Activated T-helper 1 cell treated with anti-CD3 and anti-CD28 coated beads, Interleukin-2, amount 50 U/mL, for 16 hours (primary cell): Measurements from ENCODE around the gene ARAP1.

Source experiments
- DNase-seq, 2 donors: peaks; one replicate each; pipeline ENCODE4 v3.0.0-alpha.2; 2020; ENCODE audit warnings: low read depth in 1 of 2, low spot score in 1 of 2

Gene ARAP1

GRCh38 chr11:72780296-72781062 lies 28.3 kb upstream of the ARAP1 start:
- DNase-seq = no peak

- DNase-seq = no peak
Measured at GRCh38 chr11:72779495-72780128, 27.4 kb upstream of the ARAP1 start.

DNA sequence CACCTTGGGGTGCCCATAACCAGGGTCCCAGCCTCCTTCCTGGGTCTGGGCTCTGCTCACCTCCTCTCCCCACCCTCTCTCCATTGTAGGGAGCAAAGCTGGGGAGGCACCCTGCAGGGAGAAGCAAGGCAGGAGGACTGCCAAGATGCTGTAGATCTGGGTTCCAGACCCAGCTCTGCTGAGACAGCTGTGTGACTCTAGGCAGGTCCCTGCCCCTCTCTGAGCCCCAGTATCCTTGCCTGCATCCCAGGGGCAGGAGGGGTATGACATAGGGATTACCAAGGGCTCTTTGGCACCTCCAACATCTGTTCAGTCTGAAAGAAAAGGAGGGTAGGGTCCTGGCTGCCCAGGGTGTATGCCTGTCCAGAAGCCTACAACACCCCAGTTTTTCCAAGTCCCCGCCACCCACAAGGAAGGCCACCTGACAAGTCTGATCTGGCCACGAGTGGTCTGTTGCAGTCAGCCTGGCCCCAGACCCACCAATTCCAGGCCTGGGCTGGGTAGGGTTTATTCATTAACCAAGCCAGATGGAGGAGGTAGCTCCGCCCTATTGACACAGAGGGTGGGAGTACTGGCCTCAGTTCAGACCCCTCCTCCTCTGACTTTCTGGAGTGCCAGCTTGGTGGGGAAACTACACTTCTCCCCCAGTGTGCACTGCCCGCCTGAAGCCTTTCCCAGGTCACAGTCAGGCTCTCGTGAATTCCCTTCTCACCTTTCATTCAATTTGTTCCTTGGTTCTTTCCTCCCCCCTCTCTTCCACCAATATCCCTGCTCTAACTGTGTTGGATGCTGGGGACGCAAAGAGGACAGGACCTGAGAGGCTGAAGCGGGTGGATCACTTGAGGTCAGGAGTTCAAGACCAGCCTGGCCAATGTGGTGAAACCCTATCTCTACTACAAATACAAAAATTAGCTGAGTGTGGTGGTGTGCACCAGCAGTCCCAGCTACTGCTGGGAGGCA lies 26.6 kb upstream of the ARAP1 start:
- no peak for DNase-seq

GRCh38 chr11:72777755-72778278 lies 25.6 kb upstream of the ARAP1 start:
- no peak for DNase-seq

DNA sequence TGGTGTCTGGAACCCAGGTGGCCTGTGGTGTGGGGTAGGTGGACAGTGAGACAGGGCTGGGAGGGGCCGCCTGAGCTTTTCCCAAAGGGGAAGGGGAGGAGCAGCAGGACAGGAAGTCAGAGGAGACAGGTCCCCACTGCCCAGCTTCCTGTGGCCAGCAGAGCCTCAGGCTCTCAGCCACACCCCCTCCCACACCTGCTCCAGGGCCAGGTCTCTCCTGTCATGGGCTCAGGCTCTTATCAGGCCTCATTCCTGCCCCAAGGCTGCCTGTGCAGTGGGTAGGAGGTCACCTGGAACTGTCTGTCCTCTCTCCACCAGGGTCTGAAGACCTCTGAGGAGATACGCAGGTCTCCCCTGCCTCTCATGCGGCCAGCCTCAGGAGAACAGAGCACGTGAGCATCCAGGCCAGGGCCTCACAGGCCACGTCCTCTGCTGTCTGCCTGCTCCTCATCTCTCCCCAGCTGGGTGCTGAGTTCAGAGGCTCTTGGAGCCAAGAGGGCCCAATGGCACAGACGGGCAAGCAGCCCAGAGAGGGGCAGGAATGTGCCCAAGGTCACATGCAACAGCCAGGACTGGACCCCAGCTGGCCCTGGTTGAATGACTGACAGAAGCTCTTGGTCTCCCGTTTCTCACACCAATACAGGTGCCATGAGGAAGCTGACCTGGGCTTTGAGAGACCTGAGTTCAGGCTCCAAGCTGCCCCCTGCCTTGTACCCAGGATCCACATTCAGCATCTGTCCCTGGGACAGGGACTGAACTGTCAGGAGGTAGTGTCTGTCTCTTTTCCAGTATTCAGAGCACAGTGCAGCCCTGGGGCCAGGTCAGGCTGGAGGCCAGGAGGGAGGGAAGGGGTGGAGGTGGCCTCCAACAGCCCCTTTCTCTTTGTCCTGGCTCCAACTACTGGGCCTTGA lies 24.9 kb upstream of the ARAP1 start:
- DNase-seq = no peak

DNA sequence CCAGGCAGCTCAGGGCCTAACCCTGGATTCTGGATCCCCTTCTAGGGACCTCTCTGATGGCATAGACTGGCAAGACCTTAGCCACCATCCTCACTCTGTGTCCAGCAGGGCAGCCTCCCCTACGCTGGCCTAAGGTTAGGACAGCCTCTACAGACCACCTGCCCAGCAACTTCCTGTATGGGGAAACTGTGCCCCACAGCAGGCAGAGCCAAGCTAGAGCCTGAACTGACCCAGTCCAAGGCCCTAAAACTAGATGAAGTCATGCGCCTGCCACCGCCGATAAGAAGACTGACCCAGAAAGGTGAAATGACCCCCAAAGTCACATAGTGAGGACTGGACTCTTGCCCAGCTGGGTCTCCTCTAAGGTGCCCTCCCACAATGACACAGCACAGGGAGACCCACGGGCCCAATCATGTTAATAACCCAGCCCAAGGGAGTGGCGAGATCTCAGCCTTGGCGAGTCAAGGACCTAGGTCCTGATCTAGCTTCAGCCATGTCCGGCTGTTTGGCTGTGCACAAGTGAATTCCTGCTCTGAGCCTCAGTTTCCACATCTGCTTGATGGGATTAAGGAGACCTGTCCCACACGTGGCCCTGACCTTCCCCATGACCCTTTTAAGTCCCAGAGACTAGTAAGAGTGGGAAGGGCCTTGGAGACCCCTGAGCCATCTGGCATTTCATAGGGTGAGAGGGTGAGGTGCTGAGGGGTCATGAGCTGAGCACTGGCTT lies 24.1 kb upstream of the ARAP1 start:
- no peak for DNase-seq

DNA sequence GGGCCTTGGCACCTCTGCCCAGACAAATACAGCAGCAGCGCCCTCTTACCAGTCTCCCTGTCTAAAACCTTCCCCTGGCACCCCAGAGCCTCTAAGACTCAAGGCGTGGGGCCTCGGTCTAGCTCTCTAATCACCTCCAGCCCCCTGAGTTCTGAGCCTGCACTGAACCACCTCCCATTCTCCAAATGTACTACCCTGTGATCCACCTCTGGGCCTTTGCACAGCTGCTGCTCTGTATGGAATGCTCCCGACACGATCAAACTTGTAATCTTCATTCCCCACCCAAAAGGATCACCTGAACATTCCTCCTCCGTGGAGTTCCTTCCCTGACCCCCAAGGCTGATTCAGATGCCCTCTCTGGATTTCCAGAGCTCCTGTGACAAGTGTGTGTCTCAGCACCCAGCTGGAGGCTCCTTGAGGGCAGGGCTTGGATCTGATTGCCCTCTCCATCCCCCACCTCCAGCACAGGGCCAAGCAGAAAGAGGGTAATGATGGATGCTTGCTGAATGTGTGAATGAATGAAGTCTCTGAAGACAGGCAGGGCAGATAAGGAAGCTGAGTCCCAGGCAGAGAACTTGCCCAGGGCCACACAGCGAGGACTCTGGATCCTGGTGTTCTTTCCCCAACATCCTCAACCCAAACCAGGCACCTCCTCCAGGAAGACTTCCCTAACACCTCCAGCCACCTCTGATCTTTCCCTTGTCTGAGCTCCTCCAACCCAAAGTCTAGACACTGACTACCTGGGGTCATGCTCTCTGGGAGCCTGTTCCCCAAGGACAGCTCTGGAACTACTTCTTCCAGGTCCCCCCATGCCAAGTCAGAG lies 23.3 kb upstream of the ARAP1 start:
- no peak for DNase-seq

GRCh38 chr11:72774499-72774898 lies 22.3 kb upstream of the ARAP1 start:
- no peak for DNase-seq

DNA sequence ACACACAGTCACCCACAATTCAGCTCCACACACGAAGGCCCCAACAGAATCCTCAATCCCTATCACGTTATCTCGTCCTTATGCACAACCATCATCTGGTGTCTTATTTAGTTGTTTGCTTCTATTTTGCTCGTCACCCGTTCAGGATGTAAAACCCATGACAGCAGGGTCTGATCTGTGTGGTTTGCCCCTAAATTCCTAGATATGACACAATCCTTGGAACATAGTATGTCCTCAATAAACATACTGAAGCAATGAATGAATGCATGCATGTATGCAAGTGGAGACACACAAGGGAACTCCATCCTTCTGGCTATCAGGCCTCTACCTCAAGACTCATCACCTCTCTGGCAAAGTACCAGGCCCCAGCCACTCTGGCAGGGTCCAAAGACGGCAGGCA lies 21.5 kb upstream of the ARAP1 start:
- DNase-seq = no peak

GRCh38 chr11:72773291-72773690 lies 21.1 kb upstream of the ARAP1 start:
- DNase-seq = no peak

DNA sequence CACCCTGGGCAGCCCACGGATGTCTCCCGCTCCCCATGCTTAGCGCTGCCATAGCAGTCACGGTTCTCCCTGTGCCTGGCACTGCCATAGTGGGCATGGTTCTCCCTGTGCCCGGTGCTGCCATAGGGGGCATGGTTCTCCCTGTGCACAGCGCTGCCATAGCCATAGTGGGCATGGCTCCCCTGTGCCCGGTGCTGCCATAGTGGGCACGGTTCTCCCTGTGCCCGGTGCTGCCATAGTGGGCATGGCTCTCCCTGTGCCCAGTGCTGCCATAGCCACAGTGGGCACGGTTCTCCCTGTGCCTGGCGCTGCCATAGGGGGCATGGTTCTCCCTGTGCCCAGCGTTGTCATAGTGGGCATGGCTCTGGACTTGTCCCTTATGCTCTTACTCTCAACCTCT lies 19.9 kb upstream of the ARAP1 start:
- no peak for DNase-seq

- no peak for DNase-seq
Measured at GRCh38 chr11:72771507-72771906, 19.3 kb upstream of the ARAP1 start.

DNA sequence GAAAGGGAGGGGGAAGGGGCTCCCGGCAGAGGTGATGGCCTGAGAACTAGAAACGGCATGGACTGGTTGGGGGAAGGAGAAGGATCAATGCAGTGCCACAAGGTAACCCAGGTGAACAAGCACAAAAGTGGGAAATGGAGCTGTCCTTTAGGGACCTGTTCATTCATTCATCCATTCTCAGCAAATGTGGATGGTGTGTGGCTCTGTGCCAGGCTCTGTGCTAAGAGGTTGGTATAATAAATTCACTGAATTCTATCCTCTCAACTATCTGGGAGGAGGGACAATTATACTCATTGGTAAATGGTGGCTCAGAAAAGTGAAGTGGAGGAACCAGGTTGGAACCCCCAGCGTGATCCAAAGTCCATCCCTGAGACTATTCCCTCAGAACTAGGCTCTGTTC lies 18.6 kb upstream of the ARAP1 start:
- no peak for DNase-seq

- no peak for DNase-seq
Measured at GRCh38 chr11:72769680-72770079, 17.5 kb upstream of the ARAP1 start.

GRCh38 chr11:72768581-72768980 lies 16.4 kb upstream of the ARAP1 start:
- no peak for DNase-seq

GRCh38 chr11:72767203-72768062 lies 15.2 kb upstream of the ARAP1 start:
- DNase-seq = no peak

DNA sequence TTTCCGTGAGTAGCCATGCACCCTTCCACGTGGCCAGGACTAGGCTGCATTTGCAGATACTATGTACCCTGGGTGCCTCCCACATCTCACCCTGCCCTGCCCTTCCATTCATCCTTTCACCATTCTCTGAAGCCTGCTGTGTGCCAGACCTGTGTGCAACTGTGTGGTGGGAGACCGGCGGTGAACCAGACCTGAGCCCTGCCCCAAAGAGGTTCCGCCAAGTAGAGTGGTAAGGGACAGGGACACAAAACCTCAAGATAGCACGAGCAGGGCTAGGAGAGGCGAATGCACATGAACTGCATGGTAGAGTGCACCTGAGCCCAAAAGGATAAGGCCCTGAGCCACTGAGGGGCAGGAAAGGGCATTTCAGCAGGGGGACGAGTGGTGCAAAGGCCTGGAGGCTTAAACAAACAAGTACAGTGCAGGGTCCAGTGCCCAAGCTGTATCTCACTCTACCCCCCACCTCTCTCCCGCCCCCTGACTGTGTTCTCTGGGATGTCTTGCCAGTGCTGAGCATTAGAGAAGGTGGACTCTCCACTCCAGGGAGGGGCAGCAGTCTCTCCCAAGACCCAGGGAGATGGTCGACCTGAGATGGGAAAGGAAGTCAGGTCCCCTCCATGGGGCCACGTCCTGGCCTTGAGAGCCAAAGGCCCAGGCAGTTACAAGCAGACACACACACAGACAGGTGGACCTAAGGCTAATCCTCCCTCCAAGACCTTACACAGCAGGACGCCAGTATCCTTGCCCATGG lies 14.1 kb upstream of the ARAP1 start:
- DNase-seq = no peak
